ENCODE results near the gene PADI3. TPM values are rescaled to one million over a fixed set of nuclear protein-coding genes. Genes with fewer than 3 reads are reported as not detected.

The PADI3 gene
- total and polyA plus RNA-seq, 2 of the 13 experiments (the other 11 are each of a cell fraction or from before 2014, with no cell fraction given) = not detected

DNA sequence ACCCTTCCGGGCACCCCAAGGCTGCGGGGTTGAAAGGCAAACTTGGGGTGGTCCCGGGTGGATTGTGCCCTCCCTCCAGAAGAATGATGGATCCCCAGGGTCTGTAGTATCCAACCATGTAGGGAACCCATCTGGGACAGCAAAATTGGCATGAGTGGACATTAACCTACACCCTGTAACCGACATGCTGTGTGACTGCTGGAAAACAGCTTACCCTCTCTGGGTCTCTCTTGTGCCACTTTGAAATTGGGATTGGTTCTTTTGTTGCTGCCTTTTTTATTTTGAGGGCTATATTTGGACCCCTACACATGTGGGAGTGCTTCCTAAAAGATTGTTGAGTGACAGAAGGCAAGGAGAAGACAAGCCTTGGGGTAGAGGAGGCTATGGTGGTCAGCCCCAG is 24.5 kb upstream of the PADI3 start:
- H4K20me1 ChIP-seq (ENCODE audit: insufficient read depth, low read length) = peaks cover 3% of the 10 kb centered on the region; the same call in 1 of the 2 replicates
- H3K9me3 ChIP-seq (ENCODE audit: low read length) = no peaks in the 10 kb centered on the region
- H3K79me2 ChIP-seq (ENCODE audit: insufficient read depth, low read length) = no peaks in the 10 kb centered on the region
- in situ Hi-C loops (cut with HindIII; ENCODE audit: extremely low pct_ligation_motif_present, low pct_unique_long_range_greater_than_20kb) = no loop called here
- H3K27me3 ChIP-seq (ENCODE audit: control insufficient read depth in 1 of 2, insufficient read depth in 2 of 2, low read length in 2 of 2) = peaks cover 1 to 24% of the 10 kb centered on the region in 2 experiments
- 5% methylated on average over 4 of the region's 4 CpGs for WGBS (ENCODE audit: low lambda C conversion rate)
- ATAC-seq (no peak), FAIRE-seq (no peak), DNase-seq (ENCODE audit: low spot score) (no peak)
- CTCF ChIA-PET (ENCODE audit: low intra/inter-chr PET ratio, low total read pairs) = no interaction called here
- no peak overlapping the region for H2AFZ ChIP-seq (ENCODE audit: low read length)
- no peaks in the 10 kb centered on the region for H3K4me1 ChIP-seq (ENCODE audit: insufficient read depth, low read length)
- H3K4me3 ChIP-seq (replicated peaks in 1 of 3; ENCODE audit: insufficient read depth in 1 of 3, low read depth in 2 of 3, low read length in 3 of 3) = no peak overlapping the region
- intact Hi-C loops (cut with micrococcal nuclease; ENCODE audit: unreplicated experiment) = no loop called here
- no peaks in the 10 kb centered on the region for H3K36me3 ChIP-seq (replicated peaks in 1 of 2; ENCODE audit: control insufficient read depth in 1 of 2, insufficient read depth in 2 of 2, low read length in 2 of 2)
- H3K9ac ChIP-seq (ENCODE audit: insufficient read depth, low read depth, low read length) = no peak overlapping the region
- H3K27ac ChIP-seq (ENCODE audit: extremely low read length, insufficient read depth, low read length) = no peak overlapping the region
- TF ChIP-seq, protein P1, sequence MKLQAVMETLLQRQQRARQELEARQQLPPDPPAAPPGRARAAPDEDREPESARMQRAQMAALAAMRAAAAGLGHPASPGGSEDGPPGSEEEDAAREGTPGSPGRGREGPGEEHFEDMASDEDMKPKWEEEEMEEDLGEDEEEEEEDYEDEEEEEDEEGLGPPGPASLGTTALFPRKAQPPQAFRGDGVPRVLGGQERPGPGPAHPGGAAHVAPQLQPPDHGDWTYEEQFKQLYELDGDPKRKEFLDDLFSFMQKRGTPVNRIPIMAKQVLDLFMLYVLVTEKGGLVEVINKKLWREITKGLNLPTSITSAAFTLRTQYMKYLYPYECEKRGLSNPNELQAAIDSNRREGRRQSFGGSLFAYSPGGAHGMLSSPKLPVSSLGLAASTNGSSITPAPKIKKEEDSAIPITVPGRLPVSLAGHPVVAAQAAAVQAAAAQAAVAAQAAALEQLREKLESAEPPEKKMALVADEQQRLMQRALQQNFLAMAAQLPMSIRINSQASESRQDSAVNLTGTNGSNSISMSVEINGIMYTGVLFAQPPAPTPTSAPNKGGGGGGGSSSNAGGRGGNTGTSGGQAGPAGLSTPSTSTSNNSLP (IDR thresholded peaks at IDR 0.05; ENCODE audit: low read depth, low read length) = no peak
- no peak for TF ChIP-seq CEBPG (CRISPR knock-in tag; IDR thresholded peaks at IDR 0.05)
- TF ChIP-seq, protein P2, sequence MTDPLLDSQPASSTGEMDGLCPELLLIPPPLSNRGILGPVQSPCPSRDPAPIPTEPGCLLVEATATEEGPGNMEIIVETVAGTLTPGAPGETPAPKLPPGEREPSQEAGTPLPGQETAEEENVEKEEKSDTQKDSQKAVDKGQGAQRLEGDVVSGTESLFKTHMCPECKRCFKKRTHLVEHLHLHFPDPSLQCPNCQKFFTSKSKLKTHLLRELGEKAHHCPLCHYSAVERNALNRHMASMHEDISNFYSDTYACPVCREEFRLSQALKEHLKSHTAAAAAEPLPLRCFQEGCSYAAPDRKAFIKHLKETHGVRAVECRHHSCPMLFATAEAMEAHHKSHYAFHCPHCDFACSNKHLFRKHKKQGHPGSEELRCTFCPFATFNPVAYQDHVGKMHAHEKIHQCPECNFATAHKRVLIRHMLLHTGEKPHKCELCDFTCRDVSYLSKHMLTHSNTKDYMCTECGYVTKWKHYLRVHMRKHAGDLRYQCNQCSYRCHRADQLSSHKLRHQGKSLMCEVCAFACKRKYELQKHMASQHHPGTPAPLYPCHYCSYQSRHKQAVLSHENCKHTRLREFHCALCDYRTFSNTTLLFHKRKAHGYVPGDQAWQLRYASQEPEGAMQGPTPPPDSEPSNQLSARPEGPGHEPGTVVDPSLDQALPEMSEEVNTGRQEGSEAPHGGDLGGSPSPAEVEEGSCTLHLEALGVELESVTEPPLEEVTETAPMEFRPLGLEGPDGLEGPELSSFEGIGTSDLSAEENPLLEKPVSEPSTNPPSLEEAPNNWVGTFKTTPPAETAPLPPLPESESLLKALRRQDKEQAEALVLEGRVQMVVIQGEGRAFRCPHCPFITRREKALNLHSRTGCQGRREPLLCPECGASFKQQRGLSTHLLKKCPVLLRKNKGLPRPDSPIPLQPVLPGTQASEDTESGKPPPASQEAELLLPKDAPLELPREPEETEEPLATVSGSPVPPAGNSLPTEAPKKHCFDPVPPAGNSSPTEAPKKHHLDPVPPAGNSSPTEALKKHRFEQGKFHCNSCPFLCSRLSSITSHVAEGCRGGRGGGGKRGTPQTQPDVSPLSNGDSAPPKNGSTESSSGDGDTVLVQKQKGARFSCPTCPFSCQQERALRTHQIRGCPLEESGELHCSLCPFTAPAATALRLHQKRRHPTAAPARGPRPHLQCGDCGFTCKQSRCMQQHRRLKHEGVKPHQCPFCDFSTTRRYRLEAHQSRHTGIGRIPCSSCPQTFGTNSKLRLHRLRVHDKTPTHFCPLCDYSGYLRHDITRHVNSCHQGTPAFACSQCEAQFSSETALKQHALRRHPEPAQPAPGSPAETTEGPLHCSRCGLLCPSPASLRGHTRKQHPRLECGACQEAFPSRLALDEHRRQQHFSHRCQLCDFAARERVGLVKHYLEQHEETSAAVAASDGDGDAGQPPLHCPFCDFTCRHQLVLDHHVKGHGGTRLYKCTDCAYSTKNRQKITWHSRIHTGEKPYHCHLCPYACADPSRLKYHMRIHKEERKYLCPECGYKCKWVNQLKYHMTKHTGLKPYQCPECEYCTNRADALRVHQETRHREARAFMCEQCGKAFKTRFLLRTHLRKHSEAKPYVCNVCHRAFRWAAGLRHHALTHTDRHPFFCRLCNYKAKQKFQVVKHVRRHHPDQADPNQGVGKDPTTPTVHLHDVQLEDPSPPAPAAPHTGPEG (CRISPR knock-in tag; IDR thresholded peaks at IDR 0.05) = no peak
- TF ChIP-seq, protein P3, sequence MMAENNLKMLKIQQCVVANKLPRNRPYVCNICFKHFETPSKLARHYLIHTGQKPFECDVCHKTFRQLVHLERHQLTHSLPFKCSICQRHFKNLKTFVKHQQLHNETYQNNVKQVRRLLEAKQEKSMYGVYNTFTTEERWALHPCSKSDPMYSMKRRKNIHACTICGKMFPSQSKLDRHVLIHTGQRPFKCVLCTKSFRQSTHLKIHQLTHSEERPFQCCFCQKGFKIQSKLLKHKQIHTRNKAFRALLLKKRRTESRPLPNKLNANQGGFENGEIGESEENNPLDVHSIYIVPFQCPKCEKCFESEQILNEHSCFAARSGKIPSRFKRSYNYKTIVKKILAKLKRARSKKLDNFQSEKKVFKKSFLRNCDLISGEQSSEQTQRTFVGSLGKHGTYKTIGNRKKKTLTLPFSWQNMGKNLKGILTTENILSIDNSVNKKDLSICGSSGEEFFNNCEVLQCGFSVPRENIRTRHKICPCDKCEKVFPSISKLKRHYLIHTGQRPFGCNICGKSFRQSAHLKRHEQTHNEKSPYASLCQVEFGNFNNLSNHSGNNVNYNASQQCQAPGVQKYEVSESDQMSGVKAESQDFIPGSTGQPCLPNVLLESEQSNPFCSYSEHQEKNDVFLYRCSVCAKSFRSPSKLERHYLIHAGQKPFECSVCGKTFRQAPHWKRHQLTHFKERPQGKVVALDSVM (CRISPR knock-in tag; IDR thresholded peaks at IDR 0.05) = no peak
- TF ChIP-seq, protein P4, sequence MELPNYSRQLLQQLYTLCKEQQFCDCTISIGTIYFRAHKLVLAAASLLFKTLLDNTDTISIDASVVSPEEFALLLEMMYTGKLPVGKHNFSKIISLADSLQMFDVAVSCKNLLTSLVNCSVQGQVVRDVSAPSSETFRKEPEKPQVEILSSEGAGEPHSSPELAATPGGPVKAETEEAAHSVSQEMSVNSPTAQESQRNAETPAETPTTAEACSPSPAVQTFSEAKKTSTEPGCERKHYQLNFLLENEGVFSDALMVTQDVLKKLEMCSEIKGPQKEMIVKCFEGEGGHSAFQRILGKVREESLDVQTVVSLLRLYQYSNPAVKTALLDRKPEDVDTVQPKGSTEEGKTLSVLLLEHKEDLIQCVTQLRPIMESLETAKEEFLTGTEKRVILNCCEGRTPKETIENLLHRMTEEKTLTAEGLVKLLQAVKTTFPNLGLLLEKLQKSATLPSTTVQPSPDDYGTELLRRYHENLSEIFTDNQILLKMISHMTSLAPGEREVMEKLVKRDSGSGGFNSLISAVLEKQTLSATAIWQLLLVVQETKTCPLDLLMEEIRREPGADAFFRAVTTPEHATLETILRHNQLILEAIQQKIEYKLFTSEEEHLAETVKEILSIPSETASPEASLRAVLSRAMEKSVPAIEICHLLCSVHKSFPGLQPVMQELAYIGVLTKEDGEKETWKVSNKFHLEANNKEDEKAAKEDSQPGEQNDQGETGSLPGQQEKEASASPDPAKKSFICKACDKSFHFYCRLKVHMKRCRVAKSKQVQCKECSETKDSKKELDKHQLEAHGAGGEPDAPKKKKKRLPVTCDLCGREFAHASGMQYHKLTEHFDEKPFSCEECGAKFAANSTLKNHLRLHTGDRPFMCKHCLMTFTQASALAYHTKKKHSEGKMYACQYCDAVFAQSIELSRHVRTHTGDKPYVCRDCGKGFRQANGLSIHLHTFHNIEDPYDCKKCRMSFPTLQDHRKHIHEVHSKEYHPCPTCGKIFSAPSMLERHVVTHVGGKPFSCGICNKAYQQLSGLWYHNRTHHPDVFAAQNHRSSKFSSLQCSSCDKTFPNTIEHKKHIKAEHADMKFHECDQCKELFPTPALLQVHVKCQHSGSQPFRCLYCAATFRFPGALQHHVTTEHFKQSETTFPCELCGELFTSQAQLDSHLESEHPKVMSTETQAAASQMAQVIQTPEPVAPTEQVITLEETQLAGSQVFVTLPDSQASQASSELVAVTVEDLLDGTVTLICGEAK (IDR thresholded peaks at IDR 0.05) = no peak
- TF ChIP-seq, protein P4 (CRISPR knock-in tag; IDR thresholded peaks at IDR 0.05) = no peak
- no TSS peak for BruUV-seq (replicated peaks)
- H3K4me2 ChIP-seq (ENCODE audit: low read depth, low read length) = no peak overlapping the region
- POLR2A ChIA-PET = no interaction called here

All from HepG2 (cell line).